H1 (cell line): ENCODE results near the gene SIK2. TPM values are rescaled to one million over a fixed set of nuclear protein-coding genes. Genes with fewer than 3 reads are reported as not detected.

Source experiments
- CTCF ChIA-PET: fragments of 300-600 bp; sonication (Branson Sonifier 250); formaldehyde crosslinking; loops from one replicate; lab custom pipeline; 2021; ENCODE audit not compliant: partially characterized antibody; lab: Charles Lee
- POLR2A ChIA-PET: fragments of 300-600 bp; sonication (Branson Sonifier 250); formaldehyde crosslinking; loops from one replicate; lab custom pipeline; 2021; ENCODE audit warnings: inconsistent platforms; ENCODE audit not compliant: partially characterized antibody; lab: Charles Lee
- DNase-seq, 2 experiments: peaks; one replicate each; pipeline versions ENCODE4 v3.0.0 to v3.0.0-alpha.2; 2010 to 2022; ENCODE audit warnings: low spot score in 2 of 2, low read depth in 1 of 2, mixed read lengths in 1 of 2
- FAIRE-seq: peaks from 2 replicates; lab custom pipeline; 2011; peaks lifted over from hg19 to GRCh38; lab: Jason Lieb, UNC
- H2AFZ ChIP-seq: 2 replicates; pipeline ENCODE4 v1.8.1; 2012; ENCODE audit warnings: low read length, inconsistent platforms
- H2AK5ac ChIP-seq: 2 replicates; pipeline ENCODE4 v1.6.1; 2013; ENCODE audit warnings: low read depth, low read length
- H2BK120ac ChIP-seq: replicated peaks from 2 replicates; pipeline ENCODE3; 2013; ENCODE audit warnings: low read depth, low read length, inconsistent platforms
- H2BK12ac ChIP-seq: 2 replicates; pipeline ENCODE4 v1.6.1; 2013; ENCODE audit warnings: low read depth, low read length
- H2BK15ac ChIP-seq: 2 replicates; pipeline ENCODE4 v1.6.1; 2013; ENCODE audit warnings: low read length
- H2BK20ac ChIP-seq: 2 replicates; pipeline ENCODE4 v1.6.1; 2013; ENCODE audit warnings: low read length
- H2BK5ac ChIP-seq: 2 replicates; pipeline ENCODE4 v1.6.1; 2013; ENCODE audit warnings: low read depth, low read length
- H3K14ac ChIP-seq: 2 replicates; pipeline ENCODE4 v1.6.1; 2013; ENCODE audit warnings: inconsistent platforms; ENCODE audit not compliant: insufficient read length
- H3K18ac ChIP-seq: 2 replicates; pipeline ENCODE4 v1.6.1; 2013; ENCODE audit warnings: low read length; ENCODE audit errors: extremely low read depth
- H3K23ac ChIP-seq: 2 replicates; pipeline ENCODE4 v1.6.1; 2013; ENCODE audit warnings: inconsistent platforms; ENCODE audit not compliant: insufficient read length
- H3K23me2 ChIP-seq: 2 replicates; pipeline ENCODE4 v1.6.1; 2013; ENCODE audit warnings: low read depth, low read length
- H3K27ac ChIP-seq: 2 replicates; pipeline ENCODE4 v1.6.1; 2011; ENCODE audit warnings: low read depth, low read length, inconsistent platforms
- H3K27me3 ChIP-seq, 4 experiments: replicated peaks in 1 of 4; 1 replicate in 1 of 4; 2 replicates in 3 of 4; pipeline versions ENCODE4 v1.6.1 to v1.8.1; 2011 to 2013; ENCODE audit warnings: low read length in 3 of 4, mild to moderate bottlenecking in 3 of 4, inconsistent platforms in 2 of 4, mixed read lengths in 2 of 4, moderate library complexity in 1 of 4; ENCODE audit not compliant: control insufficient read depth in 3 of 4, insufficient read depth in 3 of 4; ENCODE audit errors: extremely low read depth in 1 of 4
- H3K36me3 ChIP-seq, 4 experiments: 2 replicates each; pipeline versions ENCODE4 v1.6.1 to v1.8.1; 2011 to 2013; ENCODE audit warnings: mild to moderate bottlenecking in 4 of 4, low read length in 3 of 4, moderate library complexity in 2 of 4, control low read depth in 1 of 4, inconsistent platforms in 1 of 4; ENCODE audit not compliant: insufficient read depth in 4 of 4, control insufficient read depth in 2 of 4
- H3K4ac ChIP-seq: replicated peaks from 2 replicates; pipeline ENCODE3; 2013; ENCODE audit warnings: low read length, low read depth, mixed read lengths, inconsistent platforms; ENCODE audit not compliant: insufficient read length
- H3K4me1 ChIP-seq, 4 experiments: replicated peaks in 1 of 4; 1 replicate in 1 of 4; 2 replicates in 3 of 4; pipeline versions ENCODE4 v1.6.1 to v1.8.1; 2011 to 2013; ENCODE audit warnings: low read length in 3 of 4, inconsistent platforms in 2 of 4, mixed read lengths in 1 of 4; ENCODE audit not compliant: insufficient read depth in 4 of 4, control insufficient read depth in 3 of 4
- H3K4me2 ChIP-seq, 2 experiments: 2 replicates each; pipeline versions ENCODE4 v1.6.1 to v1.8.1; 2011 to 2013; ENCODE audit warnings: low read depth in 2 of 2, low read length in 2 of 2, control low read depth in 1 of 2, inconsistent platforms in 1 of 2, mild to moderate bottlenecking in 1 of 2; ENCODE audit not compliant: insufficient read depth in 1 of 2
- H3K4me3 ChIP-seq, 4 experiments: fragments of 200-600, 300-600 bp in 1 of 4; sonication (generic), shearing (Covaris generic), sonication (Bioruptor Twin) in 1 of 4; 2 replicates each; pipeline versions ENCODE4 v1.5.1 to v1.8.1; 2011 to 2016; ENCODE audit warnings: low read length in 4 of 4, low read depth in 3 of 4, control low read depth in 2 of 4, inconsistent platforms in 2 of 4, mild to moderate bottlenecking in 2 of 4, mixed read lengths in 1 of 4, moderate library complexity in 1 of 4; ENCODE audit not compliant: insufficient read depth in 2 of 4; ENCODE audit errors: extremely low read depth in 1 of 4
- H3K56ac ChIP-seq: replicated peaks from 2 replicates; pipeline ENCODE3; 2013; ENCODE audit warnings: low read depth, mild to moderate bottlenecking, mixed read lengths, low read length, inconsistent platforms; ENCODE audit not compliant: insufficient read length
- H3K79me1 ChIP-seq: 2 replicates; pipeline ENCODE4 v1.6.1; 2013; ENCODE audit warnings: low read depth, low read length, control low read depth
- H3K79me2 ChIP-seq, 2 experiments: 2 replicates each; pipeline versions ENCODE4 v1.6.1 to v1.8.1; 2012 to 2013; ENCODE audit warnings: low read length in 2 of 2, mild to moderate bottlenecking in 2 of 2, inconsistent platforms in 1 of 2; ENCODE audit not compliant: insufficient read depth in 2 of 2, control insufficient read depth in 1 of 2
- H3K9ac ChIP-seq, 4 experiments: replicated peaks in 1 of 4; 1 replicate in 1 of 4; 2 replicates in 3 of 4; pipeline versions ENCODE4 v1.6.1 to v1.8.1; 2011 to 2013; ENCODE audit warnings: low read depth in 3 of 4, low read length in 3 of 4, control low read depth in 2 of 4, mild to moderate bottlenecking in 2 of 4, moderate library complexity in 2 of 4, inconsistent platforms in 1 of 4; ENCODE audit errors: extremely low read depth in 1 of 4
- H3K9me3 ChIP-seq, 2 experiments: 2 replicates each; pipeline versions ENCODE4 v1.6.1 to v1.8.1; 2012 to 2013; ENCODE audit warnings: mild to moderate bottlenecking in 2 of 2, moderate library complexity in 2 of 2, control low read depth in 1 of 2, inconsistent platforms in 1 of 2, low read depth in 1 of 2, low read length in 1 of 2, mixed read lengths in 1 of 2; ENCODE audit not compliant: insufficient read depth in 2 of 2
- H4K20me1 ChIP-seq, 2 experiments: replicated peaks in 1 of 2; 2 replicates each; pipeline versions ENCODE3 to v1.8.1; 2011 to 2013; ENCODE audit warnings: inconsistent platforms in 2 of 2, low read length in 2 of 2, mild to moderate bottlenecking in 1 of 2; ENCODE audit not compliant: insufficient read depth in 2 of 2, control insufficient read depth in 1 of 2
- H4K5ac ChIP-seq: 2 replicates; pipeline ENCODE4 v1.6.1; 2013; ENCODE audit warnings: low read length, low read depth, mixed read lengths, inconsistent platforms; ENCODE audit not compliant: insufficient read length
- H4K8ac ChIP-seq: 2 replicates; pipeline ENCODE4 v1.8.0; 2013; ENCODE audit warnings: mild to moderate bottlenecking, moderate library complexity, low read length, inconsistent platforms; ENCODE audit not compliant: insufficient read depth; ENCODE audit errors: extremely low read depth
- H4K91ac ChIP-seq: replicated peaks from 2 replicates; pipeline ENCODE3; 2013; ENCODE audit warnings: low read length, mixed read lengths, inconsistent platforms; ENCODE audit not compliant: insufficient read length
- E2F6 ChIP-seq: IDR thresholded peaks from 2 replicates; pipeline ENCODE4 v1.6.1; 2012; ENCODE audit warnings: inconsistent platforms
- JUND ChIP-seq: IDR thresholded peaks from 2 replicates; pipeline ENCODE4 v1.6.1; 2011; ENCODE audit warnings: mild to moderate bottlenecking, improper control_type of control experiment, low read length
- RAD21 ChIP-seq, 2 experiments: IDR thresholded peaks in 1 of 2; conservative IDR thresholded peaks in 1 of 2; 2 replicates each; pipeline ENCODE4 v1.6.1; 2011; ENCODE audit warnings: low read depth in 2 of 2, low read length in 2 of 2, improper control_type of control experiment in 1 of 2, inconsistent platforms in 1 of 2, mild to moderate bottlenecking in 1 of 2, moderate library complexity in 1 of 2
- RXRA ChIP-seq: IDR thresholded peaks from 2 replicates; pipeline ENCODE4 v1.6.1; 2011; ENCODE audit warnings: low read depth, mild to moderate bottlenecking, low read length, moderate library complexity; ENCODE audit not compliant: insufficient read depth
- SIX5 ChIP-seq: IDR thresholded peaks from 2 replicates; pipeline ENCODE4 v1.6.1; 2011; ENCODE audit warnings: mild to moderate bottlenecking, low read depth, low read length
- SP4 ChIP-seq: IDR thresholded peaks from 2 replicates; pipeline ENCODE4 v1.6.1; 2012; ENCODE audit warnings: low read length, inconsistent platforms
- TAF7 ChIP-seq: optimal IDR thresholded peaks from 2 replicates; pipeline ENCODE3; 2011; ENCODE audit warnings: low read depth, mild to moderate bottlenecking, inconsistent platforms, low read length, moderate library complexity, borderline replicate concordance
- ZNF274 ChIP-seq: IDR thresholded peaks from 2 replicates; pipeline ENCODE4 v1.7.0; 2012; ENCODE audit warnings: low read length, borderline replicate concordance; ENCODE audit errors: extremely low read depth
- WGBS, 2 experiments: shearing (Covaris generic) in 1 of 2; methylation state at CpG; one replicate each; pipeline versions ENCODE4 v1.1.6 to v1.1.7; 2013 to 2015; ENCODE audit warnings: low lambda C conversion rate in 2 of 2, mixed read lengths in 2 of 2, inconsistent platforms in 1 of 2, low coverage in 1 of 2, missing lambda C conversion rate in 1 of 2; ENCODE audit not compliant: insufficient replicate concordance in 2 of 2, insufficient coverage in 1 of 2, insufficient read length in 1 of 2; ENCODE audit errors: extremely low coverage in 1 of 2, missing lambda C conversion rate in 1 of 2; 5-methylcytosine and 5-hydroxymethylcytosine counted together
- polyA plus RNA-seq, 7 experiments: library from polyadenylated mRNA; depleted of rRNA in 3 of 7; stranded (reverse) in 5 of 7; unstranded in 2 of 7; fragments of >200 nt in 5 of 7; fragments of 200-250 nt in 2 of 7; gene quantifications; 1 replicate in 5 of 7; 2 replicates in 1 of 7; 4 replicates in 1 of 7; pipeline versions ENCODE4 v1.2.1 to v1.2.3, GENCODE V29; 2011 to 2013; ENCODE audit warnings: missing spikeins in 2 of 7, mixed read lengths in 2 of 7
- total RNA-seq: library from RNA; stranded (reverse); fragmentation: NEBNext Ultra II Directional; extraction: Animal tissue kit (Norgen Biotek cat#: 25700); gene quantifications from 2 replicates; pipeline ENCODE4 v1.2.1, GENCODE V29; 2021

The SIK2 gene
- total and polyA plus RNA-seq, 2 of the 8 experiments (the other 6 are each of a cell fraction or from before 2014, with no cell fraction given), result 8.8 to 11.2 TPM

- H3K36me3 ChIP-seq, result peaks cover 0 to 3% (median 0%) of the 10 kb centered on the region in 4 experiments; a peak in 2 of 8 replicates
- no peak overlapping the region for H3K14ac ChIP-seq
- H2BK5ac ChIP-seq, result no peak overlapping the region
- H3K27me3 ChIP-seq, result no peaks in the 10 kb centered on the region
- no peak overlapping the region for H3K23ac ChIP-seq
- FAIRE-seq (no peak), DNase-seq (no peak)
- WGBS, 2 experiments, result 86% methylated on average over 2 of the region's 2 CpGs; no CpG with 5 or more reads in 1 of the 2 experiments
- H3K79me2 ChIP-seq, result no peaks in the 10 kb centered on the region
- H3K9me3 ChIP-seq, result no peaks in the 10 kb centered on the region; a peak in 1 of 4 replicates
- H3K4me3 ChIP-seq, result no peak overlapping the region
- H2BK12ac ChIP-seq, result no peak overlapping the region
- H2BK20ac ChIP-seq, result no peak overlapping the region
- no peak overlapping the region for H2BK15ac ChIP-seq
- no peak overlapping the region for H3K27ac ChIP-seq
- no peak overlapping the region for H4K5ac ChIP-seq
- H3K4ac ChIP-seq, result no peak overlapping the region
- H3K4me2 ChIP-seq, result no peak overlapping the region
- H3K56ac ChIP-seq, result no peak overlapping the region
- H4K91ac ChIP-seq, result no peak overlapping the region
- H2AK5ac ChIP-seq, result no peak overlapping the region
- H4K20me1 ChIP-seq, result no peaks in the 10 kb centered on the region
- CTCF ChIA-PET, result interaction anchor here (0.8 kb wide), 1 partner anchor 20 kb away, joined by 5 read pairs; no protein-coding TSS in a partner anchor
- H3K23me2 ChIP-seq, result no peaks in the 10 kb centered on the region
- H4K8ac ChIP-seq, result no peak overlapping the region
- H2AFZ ChIP-seq, result no peak overlapping the region
- POLR2A ChIA-PET, result no interaction called here
- H2BK120ac ChIP-seq, result no peak overlapping the region
- no peaks in the 10 kb centered on the region for H3K4me1 ChIP-seq
- H3K79me1 ChIP-seq, result no peaks in the 10 kb centered on the region
- no peak overlapping the region for H3K9ac ChIP-seq
- H3K18ac ChIP-seq, result no peak overlapping the region
- TF ChIP-seq RAD21 (IDR thresholded peaks at IDR 0.05 in 1 of 2, conservative IDR thresholded peaks at IDR 0.05 in 1 of 2; ENCODE audit: low read depth in 2 of 2, low read length in 2 of 2) (no peak), JUND (no peak), E2F6 (no peak), TAF7 (no peak), ZNF274 (no peak), SIX5 (no peak), RXRA (no peak), SP4 (no peak)
These were observed 22.4 kb downstream of the SIK2 start for GRCh38 chr11:111624608-111625007.
